Esophagus squamous epithelium (tissue), 5 donors: ENCODE results near the gene PBRM1. TPM values are rescaled to one million over a fixed set of nuclear protein-coding genes. Genes with fewer than 3 reads are reported as not detected.

Experiments used
- DNase-seq: peaks from one replicate; lab custom pipeline; 2025; lab: John Stamatoyannopoulos, UW
- H3K27ac ChIP-seq, 4 donors: fragments of 200-600 bp; sonication (generic); one replicate each; pipeline ENCODE4 v1.5.1; 2016 to 2019; ENCODE audit warnings: mild to moderate bottlenecking in 1 of 4
- H3K27me3 ChIP-seq, 4 donors: fragments of 200-600 bp; sonication (generic); 1 replicate in 3 of 4; 2 replicates in 1 of 4; pipeline versions ENCODE4 v1.5.1 to v1.6.0; 2017 to 2021; ENCODE audit warnings: antibody characterized with exemption in 1 of 4
- H3K36me3 ChIP-seq, 3 donors: fragments of 200-600 bp; sonication (generic); one replicate each; pipeline ENCODE4 v1.5.1; 2016 to 2019
- H3K4me1 ChIP-seq, 3 donors: fragments of 200-600 bp; sonication (generic); one replicate each; pipeline ENCODE4 v1.5.1; 2017 to 2019
- H3K4me3 ChIP-seq, 4 donors: fragments of 200-600 bp; sonication (generic); 1 replicate in 3 of 4; 2 replicates in 1 of 4; pipeline ENCODE4 v1.5.1; 2016 to 2019; ENCODE audit warnings: mild to moderate bottlenecking in 2 of 4, moderate library complexity in 1 of 4
- H3K9me3 ChIP-seq, 3 donors: fragments of 200-600 bp; sonication (generic); one replicate each; pipeline ENCODE4 v1.5.1; 2016 to 2019
- CTCF ChIP-seq, 6 experiments: fragments of 450-650 bp in 4 of 6; fragments of 200-600 bp in 2 of 6; sonication (generic) in 2 of 6; IDR thresholded peaks; one replicate each; pipeline ENCODE4 v1.5.1; 2016 to 2019; ENCODE audit warnings: antibody characterized with exemption in 6 of 6, mild to moderate bottlenecking in 4 of 6, moderate library complexity in 4 of 6
- POLR2A ChIP-seq, 4 donors: fragments of 450-650 bp; IDR thresholded peaks; one replicate each; pipeline ENCODE4 v1.6.1; 2017; ENCODE audit warnings: antibody characterized with exemption in 4 of 4, mild to moderate bottlenecking in 4 of 4, moderate library complexity in 3 of 4
- WGBS, 2 donors: methylation state at CpG; one replicate each; pipeline ENCODE4 v1.1.5; 2018; 5-methylcytosine and 5-hydroxymethylcytosine counted together
- intact Hi-C: fragments of 100-400 bp; cut with DNase I; formaldehyde crosslinking; loops from one replicate; pipeline ENCODE4 v1.15.0; 2022
- total RNA-seq, 4 donors: library from RNA; depleted of rRNA; stranded (reverse); fragments of >200 nt; gene quantifications; one replicate each; pipeline ENCODE4 v1.1.0, GENCODE V29; 2016
- donor health status: DM: yes; HTN: yes; CAD: no.

The PBRM1 gene
- total RNA-seq, 4 donors from 2014 or later, result 34.0 to 76.4 (median 63.7) TPM

GRCh38 chr3:52710512-52710911 is 24.8 kb upstream of the PBRM1 start:
- Histone ChIP-seq H3K4me1 (peaks cover 11 to 28% (median 11%) of the 10 kb centered on the region in 3 donors), H3K36me3 (peaks cover 0 to 46% (median 0%) of the 10 kb centered on the region in 3 donors), H3K27ac (no peak overlapping the region), H3K27me3 (no peaks in the 10 kb centered on the region), H3K4me3 (no peak overlapping the region), H3K9me3 (no peaks in the 10 kb centered on the region)
- no peak for TF ChIP-seq CTCF (IDR thresholded peaks at IDR 0.05)
- no peak for TF ChIP-seq POLR2A (IDR thresholded peaks at IDR 0.05)
- intact Hi-C loops, result no loop called here
- no peak for DNase-seq
- 71 to 75% methylated on average over 2 of the region's 2 CpGs for WGBS, 2 donors

- peaks cover 0 to 43% (median 0%) of the 10 kb centered on the region in 3 donors for H3K36me3 ChIP-seq
- peaks cover 19 to 48% (median 24%) of the 10 kb centered on the region in 3 donors for H3K4me1 ChIP-seq
- peak overlapping the region in 3 of 4 donors; percentile 75 to 91 (median 77) for H3K4me3 ChIP-seq
- peak overlapping the region in 2 of 4 donors; percentile 84 to 96 for H3K27ac ChIP-seq
- no peaks in the 10 kb centered on the region for H3K27me3 ChIP-seq
- TF ChIP-seq CTCF (IDR thresholded peaks at IDR 0.05), result no peak
- no peak for TF ChIP-seq POLR2A (IDR thresholded peaks at IDR 0.05)
- WGBS, 2 donors, result 54 to 65% methylated on average over 4 of the region's 4 CpGs
- H3K9me3 ChIP-seq, result no peaks in the 10 kb centered on the region
- DNase-seq, result no peak
- intact Hi-C loops, result no loop called here
Observed at GRCh38 chr3:52707585-52707984, 21.9 kb upstream of the PBRM1 start.

- no peaks in the 10 kb centered on the region for H3K27me3 ChIP-seq
- TF ChIP-seq POLR2A (IDR thresholded peaks at IDR 0.05) (peak in 2 of 4 donors; percentile 52 to 69), CTCF (IDR thresholded peaks at IDR 0.05) (peak in 1 of 6 experiments; percentile 19)
- 0 to 1% methylated on average over 34 to 39 of the region's 94 CpGs for WGBS, 2 donors
- peaks cover 19 to 48% (median 24%) of the 10 kb centered on the region in 3 donors for H3K4me1 ChIP-seq
- intact Hi-C loops, result no loop called here
- DNase-seq, result peak; percentile 45
- H3K27ac ChIP-seq, result peak within 1 kb of the TSS; percentile 84 to 96 (median 89)
- H3K36me3 ChIP-seq, result peaks cover 0 to 28% (median 0%) of the 10 kb centered on the region in 3 donors
- peak within 1 kb of the TSS; percentile 75 to 91 (median 80) for H3K4me3 ChIP-seq
- no peaks in the 10 kb centered on the region for H3K9me3 ChIP-seq
Observed at GRCh38 chr3:52705688-52706686, 20.3 kb upstream of the PBRM1 start, which contains the start of the genes GLT8D1 and SPCS1. Gene GLT8D1, minus strand, starts transcription at chr3:52705791. Its CDS starts 5,331 bp downstream, at chr3:52700460. Gene SPCS1, plus strand, starts transcription at chr3:52706106. Its CDS starts 141 bp downstream, at chr3:52706247.

- Histone ChIP-seq H3K4me3 (peak overlapping the region; percentile 75 to 91 (median 80)), H3K9me3 (no peaks in the 10 kb centered on the region), H3K27ac (peak overlapping the region; percentile 84 to 96 (median 89)), H3K4me1 (peaks cover 19 to 48% (median 24%) of the 10 kb centered on the region in 3 donors), H3K27me3 (no peaks in the 10 kb centered on the region), H3K36me3 (peaks cover 0 to 27% (median 0%) of the 10 kb centered on the region in 3 donors)
- peak; percentile 44 for DNase-seq
- intact Hi-C loops, result no loop called here
- 0% methylated on average over 4 of the region's 25 CpGs; no CpG with 5 or more reads in 1 of the 2 donors for WGBS, 2 donors
- TF ChIP-seq CTCF (IDR thresholded peaks at IDR 0.05), result no peak
- TF ChIP-seq POLR2A (IDR thresholded peaks at IDR 0.05), result peak in 1 of 4 donors; percentile 57
Observed at GRCh38 chr3:52705438-52705687, 19.6 kb upstream of the PBRM1 start.
